Kidney capillary endothelial cell (primary cell): ENCODE results near the gene ITSN2.
"Not testable (repeated sequence)": the region's sequence is repeated elsewhere in the genome, so short reads cannot be mapped to it uniquely, and the experiment has no call there.

ENCODE experiments used
- DNase-seq: peaks from one replicate; pipeline ENCODE4 v3.0.0-alpha.2; 2018; ENCODE audit warnings: low spot score

ITSN2 gene

GRCh38 chr2:24360050-24360962 is at the start of gene ITSN2:
ITSN2 (minus strand) TSS chr2:24360536; CDS start chr2:24328082, 32,454 bp downstream.
- DNase-seq: peak; percentile 61

- DNase-seq: no peak
Observed at GRCh38 chr2:24409171-24409570, 48.8 kb upstream of the ITSN2 start.

- not testable (repeated sequence) for DNase-seq
Observed at GRCh38 chr2:24408704-24409103, 48.4 kb upstream of the ITSN2 start.

GRCh38 chr2:24404491-24404921 is 44.2 kb upstream of the ITSN2 start:
- DNase-seq: no peak

GRCh38 chr2:24403832-24404212 is 43.5 kb upstream of the ITSN2 start:
- DNase-seq: no peak

- DNase-seq: no peak
Observed at GRCh38 chr2:24403168-24403831, 43.0 kb upstream of the ITSN2 start.

- no peak for DNase-seq
Observed at GRCh38 chr2:24402242-24403097, 42.1 kb upstream of the ITSN2 start.

GRCh38 chr2:24400207-24400907 is 40.0 kb upstream of the ITSN2 start:
- no peak for DNase-seq

- DNase-seq: no peak
Observed at GRCh38 chr2:24399434-24400206, 39.3 kb upstream of the ITSN2 start.

- no peak for DNase-seq
Observed at GRCh38 chr2:24394998-24395397, 34.7 kb upstream of the ITSN2 start.

GRCh38 chr2:24392542-24393059 is 32.3 kb upstream of the ITSN2 start:
- DNase-seq: no peak

GRCh38 chr2:24385366-24385765 is 25.0 kb upstream of the ITSN2 start:
- no peak for DNase-seq

- DNase-seq: peak; percentile 61
Observed at GRCh38 chr2:24382363-24383073, 22.2 kb upstream of the ITSN2 start.

- no peak for DNase-seq
Observed at GRCh38 chr2:24380820-24381219, 20.5 kb upstream of the ITSN2 start.

GRCh38 chr2:24375349-24376087 is 15.2 kb upstream of the ITSN2 start:
- DNase-seq: no peak

GRCh38 chr2:24374301-24374700 is 14.0 kb upstream of the ITSN2 start:
- DNase-seq: no peak

GRCh38 chr2:24372033-24372432 is 11.7 kb upstream of the ITSN2 start:
- DNase-seq: no peak

- no peak for DNase-seq
Observed at GRCh38 chr2:24365826-24366225, 5.5 kb upstream of the ITSN2 start.

- peak; percentile 79 for DNase-seq
Observed at GRCh38 chr2:24365051-24365450, 4.7 kb upstream of the ITSN2 start.
